HEK293 (cell line): ENCODE results near the gene CEP295NL.

Source experiments
- HOXC10 ChIP-seq: sonication (generic); formaldehyde crosslinking; IDR thresholded peaks from 2 replicates; pipeline ENCODE4 v1.8.1; 2023; ENCODE audit warnings: mild to moderate bottlenecking, missing genetic modification reagents
- SP2 ChIP-seq: fragments of 450-650 bp; formaldehyde crosslinking; IDR thresholded peaks from 2 replicates; pipeline ENCODE4 v1.5.1; 2016; ENCODE audit warnings: missing biosample characterization, missing genetic modification characterization
- ZNF121 ChIP-seq: fragments of 450-650 bp; formaldehyde crosslinking; IDR thresholded peaks from 2 replicates; pipeline ENCODE4 v1.5.1; 2016; ENCODE audit warnings: missing biosample characterization, missing genetic modification characterization
- ZNF146 ChIP-seq: fragments of 450-650 bp; formaldehyde crosslinking; IDR thresholded peaks from 2 replicates; pipeline ENCODE4 v1.5.1; 2016; ENCODE audit warnings: missing biosample characterization, missing genetic modification characterization
- ZNF155 ChIP-seq: fragments of 450-650 bp; formaldehyde crosslinking; IDR thresholded peaks from 2 replicates; pipeline ENCODE4 v1.5.1; 2016; ENCODE audit warnings: missing biosample characterization, missing genetic modification characterization
- ZNF274 ChIP-seq, 2 experiments: fragments of 200-500 bp in 1 of 2; fragments of 450-650 bp in 1 of 2; sonication (Bioruptor generic) in 1 of 2; formaldehyde crosslinking in 1 of 2; IDR thresholded peaks; 2 replicates each; pipeline versions ENCODE4 v1.5.1 to v1.6.1; 2014 to 2016; ENCODE audit warnings: borderline replicate concordance in 1 of 2, inconsistent platforms in 1 of 2, low read length in 1 of 2, missing biosample characterization in 1 of 2, missing genetic modification characterization in 1 of 2
- ZNF544 ChIP-seq: fragments of 450-650 bp; formaldehyde crosslinking; IDR thresholded peaks from 2 replicates; pipeline ENCODE4 v1.5.0; 2017; ENCODE audit warnings: missing biosample characterization, missing genetic modification characterization
- ZNF560 ChIP-seq: fragments of 450-650 bp; formaldehyde crosslinking; IDR thresholded peaks from 2 replicates; pipeline ENCODE4 v1.5.1; 2017; ENCODE audit warnings: missing biosample characterization, missing genetic modification characterization, borderline replicate concordance
- ZNF768 ChIP-seq: fragments of 450-650 bp; formaldehyde crosslinking; IDR thresholded peaks from 2 replicates; pipeline ENCODE4 v1.5.1; 2018; ENCODE audit warnings: missing biosample characterization, mild to moderate bottlenecking, missing genetic modification characterization
- TF ChIP-seq, protein P1 (sequence below): fragments of 450-650 bp; formaldehyde crosslinking; IDR thresholded peaks from 2 replicates; pipeline ENCODE4 v1.5.1; 2016; ENCODE audit warnings: missing biosample characterization, missing genetic modification characterization

DNA sequence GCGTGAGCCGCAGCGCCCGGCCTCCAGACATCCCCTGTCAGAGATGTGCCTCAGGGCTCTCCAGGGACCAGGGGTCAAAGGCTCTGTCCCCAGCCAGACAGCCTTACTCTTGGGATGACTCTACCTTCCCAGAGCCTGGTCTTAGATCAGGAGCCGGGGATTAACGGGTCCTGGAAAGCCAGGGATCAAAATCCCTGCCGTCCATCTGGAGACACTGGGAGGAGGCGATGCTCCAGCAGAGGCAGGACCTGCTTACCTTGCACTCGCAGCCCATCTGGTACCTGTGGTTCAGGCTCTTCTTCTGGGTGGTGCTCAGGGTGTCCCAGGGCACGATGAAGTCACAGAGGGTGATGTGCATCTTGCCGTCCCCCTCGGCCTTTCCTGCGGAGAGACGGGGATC, 45.7 kb downstream of the CEP295NL start:
- TF ChIP-seq ZNF544 (tag by site-specific recombination) (no peak), HOXC10 (CRISPR knock-in tag) (no peak), ZNF155 (no peak), SP2 (tag by site-specific recombination) (no peak), ZNF146 (no peak), ZNF560 (tag by site-specific recombination) (no peak), ZNF768 (no peak), ZNF121 (tag by site-specific recombination) (no peak), ZNF274 (IDR thresholded peaks at IDR 0.05; ENCODE audit: low read length) (no peak), ZNF274 (tag by site-specific recombination; IDR thresholded peaks at IDR 0.05; ENCODE audit: borderline replicate concordance) (no peak)
- TF ChIP-seq, protein P1, sequence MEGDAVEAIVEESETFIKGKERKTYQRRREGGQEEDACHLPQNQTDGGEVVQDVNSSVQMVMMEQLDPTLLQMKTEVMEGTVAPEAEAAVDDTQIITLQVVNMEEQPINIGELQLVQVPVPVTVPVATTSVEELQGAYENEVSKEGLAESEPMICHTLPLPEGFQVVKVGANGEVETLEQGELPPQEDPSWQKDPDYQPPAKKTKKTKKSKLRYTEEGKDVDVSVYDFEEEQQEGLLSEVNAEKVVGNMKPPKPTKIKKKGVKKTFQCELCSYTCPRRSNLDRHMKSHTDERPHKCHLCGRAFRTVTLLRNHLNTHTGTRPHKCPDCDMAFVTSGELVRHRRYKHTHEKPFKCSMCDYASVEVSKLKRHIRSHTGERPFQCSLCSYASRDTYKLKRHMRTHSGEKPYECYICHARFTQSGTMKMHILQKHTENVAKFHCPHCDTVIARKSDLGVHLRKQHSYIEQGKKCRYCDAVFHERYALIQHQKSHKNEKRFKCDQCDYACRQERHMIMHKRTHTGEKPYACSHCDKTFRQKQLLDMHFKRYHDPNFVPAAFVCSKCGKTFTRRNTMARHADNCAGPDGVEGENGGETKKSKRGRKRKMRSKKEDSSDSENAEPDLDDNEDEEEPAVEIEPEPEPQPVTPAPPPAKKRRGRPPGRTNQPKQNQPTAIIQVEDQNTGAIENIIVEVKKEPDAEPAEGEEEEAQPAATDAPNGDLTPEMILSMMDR (tag by site-specific recombination): no peak
